Lung (tissue), 12 donors: ENCODE results near the gene NFIB. TPM values are rescaled to one million over a fixed set of nuclear protein-coding genes. Genes with fewer than 3 reads are reported as not detected.

Experiments used
- ATAC-seq: fragments of 200-7000 bp; cut with Tn5 transposase; one replicate; pipeline ENCODE4 v1.9.1; 2020; ENCODE audit warnings: moderate number of reproducible peaks; ENCODE audit not compliant: insufficient read depth, low FRiP score
- DNase-seq, 3 donors: peaks; one replicate each; pipeline ENCODE4 v3.0.0-alpha.2; 2013 to 2017
- H3K27ac ChIP-seq, 2 donors: one replicate each; pipeline ENCODE4 v1.5.1; 2013; ENCODE audit warnings: mild to moderate bottlenecking in 2 of 2, moderate library complexity in 2 of 2, control low read depth in 1 of 2, inconsistent platforms in 1 of 2, low read depth in 1 of 2, low read length in 1 of 2
- H3K27me3 ChIP-seq, 3 donors: one replicate each; pipeline ENCODE4 v1.5.1; 2013; ENCODE audit warnings: low read length in 2 of 3; ENCODE audit not compliant: control insufficient read depth in 3 of 3, insufficient read depth in 3 of 3
- H3K36me3 ChIP-seq, 4 donors: one replicate each; pipeline ENCODE4 v1.5.1; 2013; ENCODE audit warnings: low read length in 4 of 4, mild to moderate bottlenecking in 1 of 4, moderate library complexity in 1 of 4; ENCODE audit not compliant: control insufficient read depth in 4 of 4, insufficient read depth in 4 of 4
- H3K4me1 ChIP-seq, 5 donors: one replicate each; pipeline ENCODE4 v1.5.1; 2013; ENCODE audit warnings: low read length in 5 of 5, mild to moderate bottlenecking in 2 of 5, moderate library complexity in 1 of 5; ENCODE audit not compliant: control insufficient read depth in 5 of 5, insufficient read depth in 5 of 5
- H3K4me3 ChIP-seq: one replicate; pipeline ENCODE4 v1.5.1; 2013; ENCODE audit warnings: mild to moderate bottlenecking, control low read depth, moderate library complexity
- H3K9ac ChIP-seq, 2 donors: one replicate each; pipeline ENCODE4 v1.5.1; 2013; ENCODE audit warnings: low read length in 2 of 2, control low read depth in 1 of 2; ENCODE audit not compliant: insufficient read depth in 1 of 2
- H3K9me3 ChIP-seq, 4 donors: one replicate each; pipeline ENCODE4 v1.5.1; 2013; ENCODE audit warnings: low read length in 3 of 4, mild to moderate bottlenecking in 1 of 4, moderate library complexity in 1 of 4; ENCODE audit not compliant: control insufficient read depth in 4 of 4, insufficient read depth in 3 of 4
- WGBS, 2 donors: extraction: QIAGEN DNeasy Blood & Tissue Kit; methylation state at CpG; one replicate each; pipeline ENCODE4 v1.1.7; 2013; 5-methylcytosine and 5-hydroxymethylcytosine counted together
- polyA plus RNA-seq, 2 donors: library from polyadenylated mRNA; stranded (reverse); fragments of 200-250 nt; gene quantifications; one replicate each; pipeline ENCODE4 v1.2.1, GENCODE V29; 2013
- total RNA-seq, 2 donors: library from RNA; depleted of rRNA in 1 of 2; stranded (reverse); fragments of >200 nt in 1 of 2; gene quantifications; one replicate each; pipeline ENCODE4 v1.2.1, GENCODE V29; 2014 to 2021
- TF ChIP-seq, protein P1 (sequence below): IDR thresholded peaks from 2 replicates; pipeline ENCODE4 v1.5.1; 2012; ENCODE audit warnings: mild to moderate bottlenecking; ENCODE audit errors: control extremely low read depth, extremely low read depth
- donor health status: control.
- donor health status: control.
- donor health status: Bipolar disorder and iron deficiency.
- donor health status: healthy.
- donor health status: DM: yes; HTN: yes; CAD: no.

Gene NFIB
- total and polyA plus RNA-seq, 4 donors: 7.3 to 189 (median 51.0) TPM

DNA sequence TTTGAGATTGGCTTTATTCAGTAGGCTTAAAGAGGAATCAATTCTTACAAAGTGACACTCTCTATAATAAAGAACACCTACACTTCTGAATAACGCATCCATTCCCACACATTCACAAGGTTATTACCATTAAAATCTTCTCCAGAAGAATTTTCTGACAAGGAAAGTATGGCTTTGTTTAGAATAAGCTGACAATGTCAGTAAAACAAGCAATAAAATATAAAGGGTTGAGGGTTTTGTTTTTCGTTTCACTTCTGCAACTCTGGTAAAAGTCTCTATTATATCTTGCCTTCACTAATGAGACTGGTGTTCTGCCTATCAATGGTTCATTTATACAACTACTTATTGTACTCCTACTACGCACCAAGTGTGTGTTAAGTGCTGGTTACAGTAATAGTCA is 169.7 kb downstream of the NFIB start:
- TF ChIP-seq, protein P1, sequence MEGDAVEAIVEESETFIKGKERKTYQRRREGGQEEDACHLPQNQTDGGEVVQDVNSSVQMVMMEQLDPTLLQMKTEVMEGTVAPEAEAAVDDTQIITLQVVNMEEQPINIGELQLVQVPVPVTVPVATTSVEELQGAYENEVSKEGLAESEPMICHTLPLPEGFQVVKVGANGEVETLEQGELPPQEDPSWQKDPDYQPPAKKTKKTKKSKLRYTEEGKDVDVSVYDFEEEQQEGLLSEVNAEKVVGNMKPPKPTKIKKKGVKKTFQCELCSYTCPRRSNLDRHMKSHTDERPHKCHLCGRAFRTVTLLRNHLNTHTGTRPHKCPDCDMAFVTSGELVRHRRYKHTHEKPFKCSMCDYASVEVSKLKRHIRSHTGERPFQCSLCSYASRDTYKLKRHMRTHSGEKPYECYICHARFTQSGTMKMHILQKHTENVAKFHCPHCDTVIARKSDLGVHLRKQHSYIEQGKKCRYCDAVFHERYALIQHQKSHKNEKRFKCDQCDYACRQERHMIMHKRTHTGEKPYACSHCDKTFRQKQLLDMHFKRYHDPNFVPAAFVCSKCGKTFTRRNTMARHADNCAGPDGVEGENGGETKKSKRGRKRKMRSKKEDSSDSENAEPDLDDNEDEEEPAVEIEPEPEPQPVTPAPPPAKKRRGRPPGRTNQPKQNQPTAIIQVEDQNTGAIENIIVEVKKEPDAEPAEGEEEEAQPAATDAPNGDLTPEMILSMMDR: no peak
- H3K27ac ChIP-seq: no peak overlapping the region
- peaks cover 0 to 28% (median 10%) of the 10 kb centered on the region in 4 donors for H3K36me3 ChIP-seq
- DNase-seq: no peak
- H3K9ac ChIP-seq: no peak overlapping the region
- H3K4me1 ChIP-seq: peaks cover 0 to 5% (median 0%) of the 10 kb centered on the region in 5 donors
- no peaks in the 10 kb centered on the region for H3K9me3 ChIP-seq
- H3K4me3 ChIP-seq: no peak overlapping the region
- H3K27me3 ChIP-seq: no peaks in the 10 kb centered on the region
- WGBS, 2 donors: 74 to 77% methylated on average over 3 of the region's 3 CpGs
- ATAC-seq: no peak

DNA sequence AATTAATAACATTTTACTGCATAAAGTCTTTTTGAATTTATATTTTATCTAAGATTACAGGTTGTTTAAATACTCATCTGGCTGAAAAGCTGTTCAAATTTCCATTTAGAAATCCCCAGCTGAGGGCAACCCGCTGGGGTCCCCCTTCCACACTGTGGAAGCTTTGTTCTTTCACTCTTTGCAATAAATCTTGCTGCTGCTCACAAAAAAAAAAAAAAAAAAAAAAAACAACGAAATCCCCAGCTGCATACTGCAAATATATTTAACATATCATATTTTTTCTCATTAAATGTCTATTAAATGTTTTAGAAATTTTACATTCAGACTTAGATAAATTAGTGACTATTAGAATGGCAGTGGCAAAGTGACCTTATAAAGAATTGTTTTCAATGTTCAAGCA is 172.2 kb downstream of the NFIB start:
- WGBS, 2 donors: 64 to 71% methylated on average over 2 of the region's 2 CpGs
- DNase-seq: no peak
- Histone ChIP-seq H3K9me3 (no peaks in the 10 kb centered on the region), H3K4me3 (no peak overlapping the region), H3K4me1 (peaks cover 0 to 9% (median 2%) of the 10 kb centered on the region in 5 donors), H3K27me3 (no peaks in the 10 kb centered on the region), H3K27ac (no peak overlapping the region), H3K9ac (no peak overlapping the region), H3K36me3 (peaks cover 0 to 21% (median 10%) of the 10 kb centered on the region in 4 donors)
- ATAC-seq: no peak
- TF ChIP-seq, protein P1: no peak

DNA sequence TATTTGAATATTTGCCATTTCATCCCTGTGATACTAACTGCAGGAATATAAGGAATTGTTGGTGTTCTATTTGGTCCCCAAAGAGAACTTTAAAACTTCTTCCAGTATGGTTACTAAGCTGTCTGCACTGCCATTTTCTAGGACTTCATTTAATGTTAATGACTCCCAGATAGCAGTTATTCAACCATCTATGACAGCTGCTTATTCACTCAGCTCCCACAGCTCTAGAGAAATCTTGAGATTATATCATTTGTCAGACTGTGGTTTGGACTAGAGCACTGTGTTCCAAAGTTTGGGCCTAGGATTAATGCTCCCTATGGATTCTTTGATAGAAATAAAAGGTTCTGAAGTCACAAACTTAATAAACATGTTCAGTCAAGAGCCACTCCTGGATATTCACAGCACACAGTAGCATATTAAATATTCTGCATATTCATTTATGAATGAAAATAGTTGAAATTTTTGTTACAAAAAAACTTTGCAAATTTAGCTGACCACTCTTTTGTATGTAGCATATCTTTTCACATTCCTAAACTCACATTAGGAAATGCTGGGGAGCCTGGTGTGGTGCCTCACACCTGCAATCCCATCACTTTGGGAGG is 173.7 kb downstream of the NFIB start:
- no peak overlapping the region for H3K4me3 ChIP-seq
- H3K27ac ChIP-seq: no peak overlapping the region
- H3K36me3 ChIP-seq: peaks cover 0 to 13% (median 9%) of the 10 kb centered on the region in 4 donors
- no peaks in the 10 kb centered on the region for H3K27me3 ChIP-seq
- TF ChIP-seq, protein P1: no peak
- DNase-seq (no peak), ATAC-seq (no peak)
- H3K9ac ChIP-seq: no peak overlapping the region
- H3K4me1 ChIP-seq: peaks cover 2 to 11% (median 6%) of the 10 kb centered on the region in 5 donors
- H3K9me3 ChIP-seq: no peaks in the 10 kb centered on the region

DNA sequence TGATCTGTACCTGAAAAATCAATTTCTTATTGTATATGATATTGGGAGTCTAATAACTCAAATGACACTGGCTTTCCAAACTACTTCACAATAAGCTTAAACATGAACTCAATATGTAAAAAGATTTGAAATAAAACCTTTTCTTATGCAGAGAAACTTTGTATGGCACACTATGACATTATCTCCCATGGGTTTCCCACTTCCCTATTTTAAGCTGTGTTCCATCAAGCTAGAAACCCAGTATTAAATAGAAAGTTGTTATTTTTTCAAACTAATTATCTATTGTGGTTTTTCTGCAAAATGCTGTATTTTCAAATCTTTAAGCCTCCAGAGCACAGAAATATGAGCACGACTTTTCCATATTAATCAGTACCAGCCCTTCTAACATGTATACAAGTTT is 174.7 kb downstream of the NFIB start:
- Histone ChIP-seq H3K27me3 (no peaks in the 10 kb centered on the region), H3K4me1 (peaks cover 2 to 20% (median 6%) of the 10 kb centered on the region in 5 donors), H3K4me3 (no peak overlapping the region), H3K9me3 (no peaks in the 10 kb centered on the region), H3K9ac (no peak overlapping the region), H3K36me3 (peaks cover 0 to 13% (median 5%) of the 10 kb centered on the region in 4 donors), H3K27ac (no peak overlapping the region)
- ATAC-seq: no peak
- DNase-seq: no peak
- 80 to 84% methylated on average over 1 of the region's 1 CpG for WGBS, 2 donors
- TF ChIP-seq, protein P1: no peak
